HepG2 (cell line): Measurements from ENCODE around the gene PLXNA3. TPM values are rescaled to one million over a fixed set of nuclear protein-coding genes. Genes with fewer than 3 reads are reported as not detected.
A peak's percentile ranks its signal among the peaks of the same experiment; 100 is the strongest.

ENCODE experiments used
- AKAP8 ChIP-seq: sonication (generic); formaldehyde crosslinking; IDR thresholded peaks from 2 replicates; pipeline ENCODE4 v1.5.1; 2020; ENCODE audit warnings: mild to moderate bottlenecking, missing genetic modification reagents
- CCAR2 ChIP-seq: fragments of 200-400 bp; formaldehyde crosslinking; optimal IDR thresholded peaks from 2 replicates; pipeline ENCODE3; 2018; ENCODE audit warnings: low read depth, mild to moderate bottlenecking, low read length, moderate library complexity
- CHD4 ChIP-seq: fragments of 200-600 bp; sonication (generic); IDR thresholded peaks from 2 replicates; pipeline ENCODE4 v1.7.0; 2017; ENCODE audit warnings: mild to moderate bottlenecking, low read length, borderline replicate concordance
- EHMT2 ChIP-seq: fragments of 200-600 bp; sonication (generic); IDR thresholded peaks from 2 replicates; pipeline ENCODE4 v1.7.0; 2017; ENCODE audit warnings: antibody characterized with exemption, low read depth, low read length, borderline replicate concordance
- GATAD2A ChIP-seq: IDR thresholded peaks from 2 replicates; pipeline ENCODE4 v1.6.1; 2016
- HES4 ChIP-seq: sonication (generic); formaldehyde crosslinking; IDR thresholded peaks from 2 replicates; pipeline ENCODE4 v1.9.0; 2021; ENCODE audit warnings: mild to moderate bottlenecking, missing genetic modification reagents, borderline replicate concordance
- HIVEP1 ChIP-seq: sonication (generic); formaldehyde crosslinking; IDR thresholded peaks from 2 replicates; pipeline ENCODE4 v1.4.0; 2020; ENCODE audit warnings: mild to moderate bottlenecking, missing genetic modification reagents
- MEIS1 ChIP-seq: sonication (generic); formaldehyde crosslinking; IDR thresholded peaks from 2 replicates; pipeline ENCODE4 v1.9.0; 2021; ENCODE audit warnings: mild to moderate bottlenecking, missing genetic modification reagents, moderate library complexity, borderline replicate concordance
- NRL ChIP-seq: sonication (generic); formaldehyde crosslinking; IDR thresholded peaks from 2 replicates; pipeline ENCODE4 v1.5.0; 2020; ENCODE audit warnings: missing genetic modification reagents, mild to moderate bottlenecking, moderate library complexity, borderline replicate concordance
- POLR2AphosphoS2 ChIP-seq: IDR thresholded peaks from 2 replicates; pipeline ENCODE4 v1.6.1; 2011; ENCODE audit warnings: low read depth, low read length, improper control_type of control experiment
- PRMT3 ChIP-seq: sonication (generic); formaldehyde crosslinking; IDR thresholded peaks from 2 replicates; pipeline ENCODE4 v1.8.1; 2022; ENCODE audit warnings: low read depth, mild to moderate bottlenecking, moderate library complexity, missing genetic modification reagents, borderline replicate concordance
- SIX4 ChIP-seq: sonication (generic); formaldehyde crosslinking; IDR thresholded peaks from 2 replicates; pipeline ENCODE4 v1.4.0; 2020; ENCODE audit warnings: missing genetic modification reagents
- SMYD3 ChIP-seq: sonication (generic); formaldehyde crosslinking; IDR thresholded peaks from 2 replicates; pipeline ENCODE4 v1.8.1; 2023; ENCODE audit warnings: mild to moderate bottlenecking, missing genetic modification reagents
- U2AF2 ChIP-seq: fragments of 200-400 bp; formaldehyde crosslinking; IDR thresholded peaks from 2 replicates; pipeline ENCODE4 v1.6.1; 2017; ENCODE audit warnings: low read depth, mild to moderate bottlenecking, low read length
- YEATS2 ChIP-seq: sonication (generic); formaldehyde crosslinking; IDR thresholded peaks from 2 replicates; pipeline ENCODE4 v1.4.0; 2020; ENCODE audit warnings: missing genetic modification reagents, borderline replicate concordance
- ZBTB42 ChIP-seq: sonication (generic); formaldehyde crosslinking; IDR thresholded peaks from 2 replicates; pipeline ENCODE4 v1.5.0; 2020; ENCODE audit warnings: mild to moderate bottlenecking, missing genetic modification reagents
- ZFP37 ChIP-seq: sonication (generic); formaldehyde crosslinking; IDR thresholded peaks from 2 replicates; pipeline ENCODE4 v1.4.0; 2020; ENCODE audit warnings: missing genetic modification reagents, borderline replicate concordance
- ZNF136 ChIP-seq: sonication (generic); formaldehyde crosslinking; IDR thresholded peaks from 2 replicates; pipeline ENCODE4 v1.8.1; 2022; ENCODE audit warnings: low read depth, mild to moderate bottlenecking, moderate library complexity, missing genetic modification reagents
- ZNF142 ChIP-seq: sonication (generic); formaldehyde crosslinking; IDR thresholded peaks from 2 replicates; pipeline ENCODE4 v1.4.0; 2020; ENCODE audit warnings: missing genetic modification reagents
- ZNF224 ChIP-seq: sonication (generic); formaldehyde crosslinking; IDR thresholded peaks from 2 replicates; pipeline ENCODE4 v1.5.0; 2020; ENCODE audit warnings: mild to moderate bottlenecking, missing genetic modification reagents
- ZNF446 ChIP-seq: sonication (generic); formaldehyde crosslinking; IDR thresholded peaks from 2 replicates; pipeline ENCODE4 v1.5.0; 2020; ENCODE audit warnings: mild to moderate bottlenecking, missing genetic modification reagents
- ZNF552 ChIP-seq: sonication (generic); formaldehyde crosslinking; IDR thresholded peaks from 2 replicates; pipeline ENCODE4 v1.9.0; 2022; ENCODE audit warnings: missing genetic modification reagents, mild to moderate bottlenecking, borderline replicate concordance
- ZNF672 ChIP-seq: sonication (generic); formaldehyde crosslinking; IDR thresholded peaks from 2 replicates; pipeline ENCODE4 v1.8.1; 2022; ENCODE audit warnings: missing genetic modification reagents
- ZSCAN29 ChIP-seq: sonication (generic); formaldehyde crosslinking; conservative IDR thresholded peaks from 2 replicates; pipeline ENCODE4 v1.4.0; 2020; ENCODE audit warnings: mild to moderate bottlenecking, missing genetic modification reagents
- ZSCAN30 ChIP-seq: sonication (generic); formaldehyde crosslinking; IDR thresholded peaks from 2 replicates; pipeline ENCODE4 v1.5.0; 2020; ENCODE audit warnings: mild to moderate bottlenecking, missing genetic modification reagents
- polyA plus RNA-seq, 8 experiments: library from polyadenylated mRNA; depleted of rRNA in 3 of 8; stranded (reverse) in 7 of 8; unstranded in 1 of 8; fragments of >200 nt; fragmentation: Illumina TruSeq in 4 of 8; extraction: Trizol in 4 of 8; gene quantifications; 2 replicates each; pipeline versions ENCODE4 v1.2.1 to v1.2.3, GENCODE V29; 2011 to 2016; ENCODE audit warnings: low read depth in 4 of 8, missing spikeins in 1 of 8, mixed read lengths in 1 of 8; ENCODE audit not compliant: insufficient read depth in 1 of 8
- total RNA-seq, 5 experiments: library from RNA; depleted of rRNA; stranded (reverse); fragments of >200 nt; fragmentation: Illumina TruSeq; extraction: Trizol; gene quantifications; 2 replicates each; pipeline ENCODE4 v1.2.3, GENCODE V29; 2016; ENCODE audit warnings: low read depth in 1 of 5

PLXNA3 gene
- total and polyA plus RNA-seq, 2 of the 13 experiments (the other 11 are each of a cell fraction or from before 2014, with no cell fraction given): 5.8 to 20.6 TPM

- TF ChIP-seq ZNF142 (CRISPR knock-in tag) (no peak), ZSCAN29 (CRISPR knock-in tag) (no peak), U2AF2 (no peak), ZNF446 (CRISPR knock-in tag) (no peak), SMYD3 (no peak), ZBTB42 (CRISPR knock-in tag) (no peak), PRMT3 (CRISPR knock-in tag) (no peak), GATAD2A (CRISPR knock-in tag) (peak; percentile 54; the same call in 1 of the 2 replicates), ZNF552 (CRISPR knock-in tag) (no peak), CHD4 (no peak), ZNF672 (CRISPR knock-in tag) (no peak), ZNF224 (CRISPR knock-in tag) (no peak), SIX4 (CRISPR knock-in tag) (no peak), ZSCAN30 (CRISPR knock-in tag) (no peak), POLR2AphosphoS2 (no peak), ZFP37 (CRISPR knock-in tag) (no peak), MEIS1 (CRISPR knock-in tag) (0 out of 2 replicates have a peak, but pooled peaks have one; percentile 42), CCAR2 (no peak), AKAP8 (CRISPR knock-in tag) (no peak), NRL (no peak), YEATS2 (CRISPR knock-in tag) (no peak), HIVEP1 (CRISPR knock-in tag) (peak; percentile 43; the same call in 1 of the 2 replicates), HES4 (no peak), EHMT2 (no peak), ZNF136 (CRISPR knock-in tag) (no peak)
Observed at GRCh38 chrX:154517101-154517781, 59.2 kb downstream of the PLXNA3 start (continued).
